Cerebellar nuclear complex (tissue), 1 donor: Measurements from ENCODE around the gene ZNF221.

Source experiments
- DNase-seq, 2 experiments: peaks; one replicate each; lab custom pipeline; 2025; lab: John Stamatoyannopoulos, UW

Gene ZNF221

DNA sequence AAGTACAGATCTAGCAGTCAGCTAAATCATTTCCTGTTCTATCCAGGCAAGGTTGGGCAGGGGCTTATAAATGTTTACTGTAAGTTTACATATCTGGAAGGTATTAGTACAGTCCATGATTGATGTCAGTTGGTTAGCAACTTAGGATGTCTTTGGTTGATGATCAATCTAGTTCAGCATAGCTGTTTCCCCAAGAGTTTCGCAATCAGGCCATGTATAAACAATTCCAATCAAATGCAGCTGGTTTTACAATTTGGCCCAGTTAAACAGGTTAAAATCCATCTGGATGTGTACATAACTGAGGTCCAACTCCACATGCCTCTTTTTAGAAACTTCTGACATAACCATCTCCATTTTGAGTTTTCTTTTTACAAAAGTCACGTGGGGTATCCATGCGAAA lies 6.9 kb downstream of the ZNF221 start:
- no peak for DNase-seq

DNA sequence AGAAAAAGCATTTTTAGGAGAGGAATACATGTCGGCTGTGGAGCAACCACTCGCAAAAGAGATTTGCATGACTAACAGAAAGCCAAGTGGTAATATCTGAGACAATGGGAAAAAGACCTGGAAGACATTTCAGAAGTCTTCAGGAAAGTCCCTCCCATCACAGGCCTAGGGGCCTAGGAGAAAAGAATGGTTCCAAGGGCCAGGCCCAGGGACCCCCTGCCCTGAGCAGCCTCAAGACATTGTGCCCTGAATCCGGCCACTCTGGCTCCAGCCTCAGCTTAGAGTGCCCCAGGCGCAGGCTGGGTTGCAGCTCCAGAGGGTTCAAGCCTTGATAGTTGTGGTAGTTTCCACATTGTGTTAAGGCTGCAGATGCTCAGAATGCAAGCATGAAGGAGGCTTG lies 9.4 kb downstream of the ZNF221 start:
- no peak for DNase-seq

DNA sequence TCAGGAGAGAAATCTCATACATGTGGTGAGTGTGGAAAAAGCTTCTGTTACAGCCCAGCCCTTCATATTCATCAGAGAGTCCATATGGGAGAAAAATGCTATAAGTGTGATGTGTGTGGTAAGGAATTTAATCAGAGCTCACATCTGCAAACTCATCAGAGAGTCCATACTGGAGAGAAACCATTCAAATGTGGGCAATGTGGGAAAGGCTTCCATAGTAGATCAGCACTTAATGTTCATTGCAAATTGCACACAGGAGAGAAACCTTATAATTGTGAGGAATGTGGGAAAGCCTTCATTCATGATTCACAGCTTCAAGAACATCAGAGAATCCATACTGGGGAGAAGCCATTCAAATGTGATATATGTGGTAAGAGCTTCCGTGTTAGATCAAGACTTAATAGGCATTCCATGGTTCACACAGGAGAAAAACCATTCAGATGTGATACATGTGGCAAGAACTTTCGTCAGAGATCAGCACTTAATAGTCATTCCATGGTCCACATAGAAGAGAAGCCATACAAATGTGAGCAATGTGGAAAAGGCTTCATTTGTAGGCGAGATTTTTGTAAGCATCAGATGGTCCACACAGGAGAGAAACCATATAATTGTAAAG lies 15.2 kb downstream of the ZNF221 start:
- no peak for DNase-seq

DNA sequence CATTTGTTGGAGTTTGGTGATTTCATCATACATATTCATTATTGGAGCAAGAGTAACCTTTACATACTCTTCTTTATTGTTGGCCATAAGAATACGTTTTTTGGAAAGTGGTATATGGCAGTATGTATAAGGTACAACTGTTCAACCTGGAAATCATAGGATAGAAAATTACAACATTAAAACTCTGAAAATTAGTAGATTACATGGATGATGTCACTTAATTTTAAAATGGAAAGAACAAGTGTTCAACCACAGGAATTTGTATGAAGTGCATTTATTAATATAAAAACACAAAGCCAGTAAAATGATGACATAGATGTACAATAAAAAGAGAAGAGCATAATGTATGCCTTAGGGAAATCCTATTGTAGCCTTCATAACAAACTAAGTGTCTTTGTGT lies 25.7 kb downstream of the ZNF221 start:
- no peak for DNase-seq

DNA sequence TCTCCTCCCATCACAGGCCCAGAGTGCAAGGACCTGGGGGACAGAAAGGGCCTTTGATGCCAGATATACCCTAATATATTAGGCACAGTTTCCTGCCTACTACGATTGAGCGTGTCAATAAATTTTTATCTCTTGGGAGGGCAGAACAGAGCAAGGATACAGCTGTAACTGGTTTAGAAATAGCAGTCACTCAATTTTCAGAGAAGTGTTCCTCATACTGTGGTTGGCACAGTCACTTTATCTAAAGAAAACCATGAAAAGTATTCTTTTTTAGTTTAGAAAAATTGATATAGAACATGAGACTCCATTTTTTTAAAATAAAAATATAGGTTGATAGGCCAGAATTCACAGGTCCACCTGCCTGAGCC lies 32.5 kb downstream of the ZNF221 start:
- no peak for DNase-seq

DNA sequence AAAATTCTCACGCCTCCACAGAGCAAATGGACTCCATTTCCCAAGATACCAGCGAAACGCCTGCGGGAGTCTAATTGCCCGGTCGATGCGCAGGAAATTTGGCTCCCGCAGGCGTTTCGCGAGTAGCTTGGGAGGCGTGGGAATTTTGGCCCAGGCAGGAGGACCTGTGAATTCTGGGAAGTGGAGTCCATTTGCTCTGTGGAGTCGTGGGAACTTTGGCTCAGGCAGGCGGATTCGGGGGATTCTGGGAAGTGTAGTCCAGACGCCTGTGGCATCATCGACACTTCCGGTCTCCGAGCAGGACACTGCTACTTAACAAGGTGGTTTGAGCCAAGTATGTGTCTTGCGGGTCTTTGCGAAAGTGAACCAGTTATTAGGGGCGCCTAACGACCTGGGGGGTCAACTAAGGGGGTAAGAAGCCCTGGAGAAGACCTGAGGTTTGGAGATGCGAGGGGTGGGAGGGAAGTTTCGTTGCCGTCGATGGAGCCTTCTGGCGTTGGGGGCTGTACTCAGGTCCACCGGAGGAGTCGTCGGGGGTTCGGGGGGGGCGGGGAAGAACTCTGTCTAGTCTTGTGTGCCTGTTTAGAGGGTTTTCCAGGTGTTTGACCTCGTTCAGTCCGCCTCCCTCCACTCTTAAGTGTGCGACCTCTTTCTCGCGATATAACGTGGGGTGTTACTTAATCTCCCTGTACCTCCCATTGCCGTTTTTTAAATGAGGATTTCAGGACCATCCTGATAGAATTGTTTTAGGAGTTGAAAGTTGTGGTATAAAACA lies 33.1 kb downstream of the ZNF221 start, which contains the start of gene ZNF155:
TSS of gene ZNF155 (plus strand) at position 277 of the 775 bp plus-strand sequence. CDS start 4,356 bp downstream, outside the sequence.
- DNase-seq, result peak; percentile 56 to 94

DNA sequence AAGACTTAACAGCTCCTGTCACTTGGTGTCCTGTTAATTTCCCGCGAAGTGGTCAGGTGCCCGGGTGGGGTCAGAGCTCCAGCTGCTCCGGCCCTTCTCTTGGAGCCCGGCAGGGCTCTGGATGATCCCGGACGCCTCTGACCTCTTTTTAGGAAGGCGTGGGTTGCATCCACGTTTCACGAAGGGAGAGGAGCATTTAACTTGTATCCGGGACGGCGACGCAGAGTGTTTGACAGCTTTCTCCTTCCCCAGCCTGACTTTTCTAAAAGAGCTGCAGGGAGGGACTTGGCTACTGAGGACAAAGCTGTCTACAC lies 33.6 kb downstream of the ZNF221 start:
- no peak for DNase-seq

DNA sequence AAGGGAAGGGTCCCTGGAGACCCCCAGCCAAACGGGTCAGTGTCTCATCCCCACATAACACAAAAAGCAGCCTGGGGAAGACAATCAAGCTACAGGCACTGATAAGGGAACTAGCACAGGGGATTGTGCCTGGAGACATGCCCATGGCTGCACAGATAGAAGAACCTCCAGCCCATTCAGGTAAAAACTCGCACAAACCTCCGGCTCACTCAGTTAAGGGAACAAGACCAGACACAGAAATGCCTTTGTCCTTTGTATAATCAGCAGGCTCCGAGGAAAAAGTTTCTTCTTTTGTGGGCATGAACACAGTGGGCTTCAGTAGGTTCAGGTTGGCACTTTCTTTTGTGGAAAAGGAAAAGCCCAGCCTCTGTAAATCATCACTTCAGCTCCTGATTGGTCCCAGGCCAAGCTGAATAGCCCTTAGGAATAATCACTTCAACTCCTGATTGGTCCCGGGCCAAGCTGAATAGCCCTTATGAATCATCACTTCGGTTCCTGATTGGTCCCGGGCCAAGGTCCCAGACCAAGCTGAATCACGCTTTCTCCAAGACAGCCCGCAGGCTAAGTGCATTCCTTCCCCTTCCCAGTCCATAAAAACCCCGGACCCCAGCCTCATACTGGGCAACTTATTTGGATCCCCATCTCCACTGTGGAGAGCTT lies 46.7 kb downstream of the ZNF221 start:
- no peak for DNase-seq

DNA sequence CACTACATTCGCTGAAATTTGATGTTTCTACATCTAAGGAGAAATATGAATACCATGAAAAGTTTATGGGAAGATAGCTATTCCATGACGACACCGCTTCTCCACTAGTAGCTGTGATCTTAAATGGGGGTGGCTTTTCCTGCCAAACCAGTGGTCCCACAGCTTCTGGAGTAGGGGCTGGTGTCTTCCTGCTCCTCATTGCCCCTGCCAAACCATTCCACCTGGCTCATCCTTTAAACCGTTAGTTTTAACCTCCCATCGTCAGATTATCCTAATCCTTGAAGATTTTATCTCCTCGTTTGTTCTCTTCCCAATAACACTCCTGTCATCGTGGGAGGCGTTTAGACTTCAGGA lies 51.2 kb downstream of the ZNF221 start:
- no peak for DNase-seq

DNA sequence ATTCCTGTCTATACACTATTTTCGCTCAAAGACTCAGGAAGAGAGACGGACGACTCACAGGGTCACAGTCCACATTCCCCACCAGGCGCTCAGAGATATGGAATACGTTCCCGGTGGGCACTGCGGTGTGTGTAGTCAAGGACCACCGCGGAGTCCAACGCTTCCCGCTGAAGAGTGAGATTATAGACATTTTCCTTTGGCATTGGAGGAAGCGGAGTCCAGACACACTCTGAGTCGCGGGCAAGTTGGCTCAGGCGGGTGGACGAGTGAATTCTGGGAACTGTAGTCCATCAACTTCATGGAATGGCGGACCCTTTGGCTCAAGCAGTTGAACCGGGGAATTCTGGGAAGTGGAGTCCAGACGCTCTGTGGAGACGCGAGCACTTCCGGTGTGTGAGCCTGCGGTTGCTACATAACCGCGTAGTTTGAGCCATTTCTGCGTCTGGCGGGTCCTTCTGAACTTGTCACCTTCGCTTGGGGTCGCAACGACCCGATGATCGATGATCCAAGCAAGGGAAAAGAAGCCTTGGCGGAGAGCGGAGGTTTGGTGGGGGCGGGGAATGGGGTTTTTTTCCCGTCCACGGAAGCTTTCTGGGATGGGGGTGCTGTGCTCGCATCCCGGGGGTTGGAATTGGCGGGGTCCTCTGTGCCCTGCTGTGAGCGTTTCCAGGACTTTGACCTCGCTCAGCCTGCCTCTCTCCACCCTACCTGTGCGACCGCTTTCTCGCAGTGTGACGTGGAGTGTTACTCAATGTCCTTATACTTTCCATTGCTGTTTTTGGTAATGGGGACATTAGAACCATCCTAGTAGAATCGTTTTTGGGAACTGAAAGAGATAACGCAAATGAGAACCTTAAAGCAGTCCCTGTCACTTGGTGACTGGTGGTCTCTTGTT lies 51.8 kb downstream of the ZNF221 start, which contains the start of gene ZNF230:
TSS of gene ZNF230 (plus strand) at position 392 of the 895 bp plus-strand sequence. CDS start 4,122 bp downstream, outside the sequence.
- peak; percentile 80 to 96 for DNase-seq

DNA sequence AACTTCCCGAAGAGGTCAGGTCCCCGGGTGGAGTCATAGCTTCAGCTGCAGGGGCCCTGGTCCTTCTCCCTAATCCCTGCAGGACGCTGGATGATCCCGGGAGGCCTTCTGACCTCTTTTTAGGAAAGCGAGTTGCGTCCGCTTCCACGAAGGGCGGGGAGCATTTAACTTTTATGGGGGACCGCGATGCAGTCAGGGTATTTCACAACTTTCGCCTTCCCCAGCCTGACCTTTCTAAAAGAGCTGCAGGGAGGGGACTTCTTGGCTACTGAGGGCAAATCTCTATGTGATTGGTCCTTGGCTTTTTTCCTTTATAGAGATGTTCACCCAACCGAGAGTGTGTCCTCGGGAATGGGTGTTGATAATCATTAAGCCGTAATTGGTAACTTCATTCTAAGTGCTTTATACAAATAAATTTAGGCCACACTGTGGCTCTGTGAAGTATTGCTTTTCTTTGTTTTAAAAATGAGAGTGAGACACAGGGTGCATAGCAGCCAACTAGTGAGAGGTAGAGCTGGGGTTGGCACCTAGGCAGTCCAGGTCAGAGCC lies 52.5 kb downstream of the ZNF221 start:
- DNase-seq, result no peak

DNA sequence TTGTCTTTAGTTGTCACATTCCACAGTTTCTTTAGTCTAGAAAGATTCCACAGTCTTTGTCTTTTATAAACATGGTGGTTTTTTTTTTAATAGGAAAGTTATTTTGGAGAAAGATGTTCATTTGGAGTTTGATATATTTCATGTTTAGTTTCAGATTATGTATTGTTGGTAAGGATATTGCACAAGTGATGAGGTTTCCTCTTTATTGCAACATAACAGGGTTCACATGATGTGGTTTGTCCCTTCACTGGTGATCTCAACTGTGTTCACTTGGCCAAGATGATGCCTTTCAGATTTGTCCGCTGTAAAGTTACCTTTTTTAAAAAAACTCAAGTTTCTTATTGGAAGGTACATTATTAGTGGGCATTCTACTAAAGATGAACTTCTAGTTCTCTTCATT lies 54.9 kb downstream of the ZNF221 start:
- DNase-seq, result no peak

DNA sequence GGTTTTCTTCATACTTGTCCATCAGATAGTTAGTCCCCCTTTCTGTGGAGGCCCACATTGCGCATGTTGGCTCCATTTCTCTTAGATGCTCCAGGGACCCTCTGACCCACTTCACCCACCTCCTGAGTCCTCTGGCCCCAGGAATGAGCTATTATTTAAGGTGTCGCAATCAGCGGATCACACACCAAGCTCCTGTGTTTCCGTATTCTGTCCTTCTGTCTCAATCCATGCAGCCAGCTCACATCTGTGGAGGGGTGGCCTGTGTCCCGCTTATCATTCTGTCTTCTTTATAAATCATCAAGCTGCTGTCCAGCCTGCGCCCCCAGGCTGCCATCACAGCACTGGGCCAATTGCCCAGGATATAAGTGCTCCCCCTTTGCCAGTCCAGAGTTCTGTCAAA lies 56.4 kb downstream of the ZNF221 start:
- no peak for DNase-seq

DNA sequence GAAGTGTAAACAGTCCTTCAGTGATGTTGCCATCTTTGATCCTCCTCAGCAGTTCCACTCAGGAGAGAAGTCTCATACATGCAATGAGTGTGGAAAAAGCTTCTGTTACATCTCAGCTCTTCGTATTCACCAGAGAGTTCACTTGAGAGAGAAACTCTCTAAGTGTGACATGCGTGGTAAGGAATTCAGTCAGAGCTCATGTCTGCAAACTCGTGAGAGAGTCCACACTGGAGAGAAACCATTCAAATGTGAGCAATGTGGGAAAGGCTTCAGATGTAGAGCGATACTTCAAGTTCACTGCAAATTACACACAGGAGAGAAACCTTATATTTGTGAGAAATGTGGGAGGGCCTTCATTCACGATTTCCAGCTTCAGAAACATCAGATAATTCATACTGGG lies 59.4 kb downstream of the ZNF221 start:
- no peak for DNase-seq
